Fibroblast of the aortic adventitia (primary cell): ENCODE measurements around the gene MAD1L1. TPM values are rescaled to one million over a fixed set of nuclear protein-coding genes. Genes with fewer than 3 reads are reported as not detected.

Source experiments
- DNase-seq: peaks from one replicate; pipeline ENCODE4 v3.0.0-alpha.2; 2010; ENCODE audit warnings: low read depth
- H3K4me3 ChIP-seq: 2 replicates; pipeline ENCODE4 v1.5.1; 2011; ENCODE audit warnings: low read depth, mild to moderate bottlenecking, control low read depth, low read length, moderate library complexity
- total RNA-seq: library from RNA; depleted of rRNA; stranded (reverse); fragments of >200 nt; gene quantifications from 2 replicates; pipeline ENCODE4 v1.2.3, GENCODE V29; 2012; ENCODE audit warnings: low replicate concordance
- TF ChIP-seq, protein P1 (sequence below): IDR thresholded peaks from 2 replicates; pipeline ENCODE4 v1.5.1; 2011; ENCODE audit warnings: mild to moderate bottlenecking, low read length, control low read depth, inconsistent platforms; ENCODE audit not compliant: insufficient read depth

MAD1L1 gene
- total RNA-seq, 1 donor: 22.9 TPM

DNA sequence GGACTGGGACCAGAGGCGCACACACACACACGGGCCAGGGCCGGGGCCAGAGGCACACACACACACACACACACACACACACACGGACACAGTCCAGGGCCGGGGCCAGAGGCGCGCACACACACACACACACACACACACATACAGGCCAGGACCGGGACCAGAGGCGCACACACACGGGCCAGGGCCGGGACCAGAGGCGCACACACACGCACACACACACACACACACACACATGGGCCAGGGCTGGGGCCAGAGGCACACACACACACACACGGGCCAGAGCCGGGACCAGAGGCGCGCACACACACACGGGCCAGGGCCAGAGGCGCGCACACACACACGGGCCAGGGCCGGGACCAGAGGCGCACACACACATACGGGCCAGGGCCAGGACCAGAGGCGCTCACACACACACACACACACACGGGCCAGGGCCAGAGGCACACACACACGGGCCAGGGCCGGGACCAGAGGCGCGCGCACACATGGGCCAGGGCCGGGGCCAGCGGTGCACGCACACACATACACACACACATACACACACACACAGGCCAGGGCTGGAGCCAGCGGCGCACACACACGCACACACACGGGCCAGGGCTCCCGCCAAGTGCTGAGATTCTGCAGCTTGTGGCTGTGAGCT lies 293.8 kb downstream of the MAD1L1 start:
- TF ChIP-seq, protein P1, sequence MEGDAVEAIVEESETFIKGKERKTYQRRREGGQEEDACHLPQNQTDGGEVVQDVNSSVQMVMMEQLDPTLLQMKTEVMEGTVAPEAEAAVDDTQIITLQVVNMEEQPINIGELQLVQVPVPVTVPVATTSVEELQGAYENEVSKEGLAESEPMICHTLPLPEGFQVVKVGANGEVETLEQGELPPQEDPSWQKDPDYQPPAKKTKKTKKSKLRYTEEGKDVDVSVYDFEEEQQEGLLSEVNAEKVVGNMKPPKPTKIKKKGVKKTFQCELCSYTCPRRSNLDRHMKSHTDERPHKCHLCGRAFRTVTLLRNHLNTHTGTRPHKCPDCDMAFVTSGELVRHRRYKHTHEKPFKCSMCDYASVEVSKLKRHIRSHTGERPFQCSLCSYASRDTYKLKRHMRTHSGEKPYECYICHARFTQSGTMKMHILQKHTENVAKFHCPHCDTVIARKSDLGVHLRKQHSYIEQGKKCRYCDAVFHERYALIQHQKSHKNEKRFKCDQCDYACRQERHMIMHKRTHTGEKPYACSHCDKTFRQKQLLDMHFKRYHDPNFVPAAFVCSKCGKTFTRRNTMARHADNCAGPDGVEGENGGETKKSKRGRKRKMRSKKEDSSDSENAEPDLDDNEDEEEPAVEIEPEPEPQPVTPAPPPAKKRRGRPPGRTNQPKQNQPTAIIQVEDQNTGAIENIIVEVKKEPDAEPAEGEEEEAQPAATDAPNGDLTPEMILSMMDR: no peak
- no peak for DNase-seq
- H3K4me3 ChIP-seq: no peak overlapping the region

DNA sequence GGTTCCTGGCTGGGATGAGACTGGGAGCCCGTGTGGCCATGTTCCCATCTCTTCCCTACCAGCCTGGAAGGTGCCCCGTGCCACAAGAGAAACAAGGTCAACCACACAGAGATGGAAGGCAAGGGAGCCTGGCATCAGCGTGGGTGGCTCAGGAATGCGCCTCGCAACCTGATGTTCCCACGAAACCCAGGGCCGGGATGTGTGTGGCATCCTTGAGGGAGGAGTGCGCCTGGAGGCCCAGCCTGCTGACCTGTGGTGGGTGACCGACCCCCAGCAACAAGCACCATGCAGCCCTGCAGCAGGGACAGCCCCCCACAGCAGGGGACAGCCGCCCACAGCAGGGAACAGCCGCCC lies 295.5 kb downstream of the MAD1L1 start:
- no peak overlapping the region for H3K4me3 ChIP-seq
- TF ChIP-seq, protein P1: no peak
- no peak for DNase-seq

DNA sequence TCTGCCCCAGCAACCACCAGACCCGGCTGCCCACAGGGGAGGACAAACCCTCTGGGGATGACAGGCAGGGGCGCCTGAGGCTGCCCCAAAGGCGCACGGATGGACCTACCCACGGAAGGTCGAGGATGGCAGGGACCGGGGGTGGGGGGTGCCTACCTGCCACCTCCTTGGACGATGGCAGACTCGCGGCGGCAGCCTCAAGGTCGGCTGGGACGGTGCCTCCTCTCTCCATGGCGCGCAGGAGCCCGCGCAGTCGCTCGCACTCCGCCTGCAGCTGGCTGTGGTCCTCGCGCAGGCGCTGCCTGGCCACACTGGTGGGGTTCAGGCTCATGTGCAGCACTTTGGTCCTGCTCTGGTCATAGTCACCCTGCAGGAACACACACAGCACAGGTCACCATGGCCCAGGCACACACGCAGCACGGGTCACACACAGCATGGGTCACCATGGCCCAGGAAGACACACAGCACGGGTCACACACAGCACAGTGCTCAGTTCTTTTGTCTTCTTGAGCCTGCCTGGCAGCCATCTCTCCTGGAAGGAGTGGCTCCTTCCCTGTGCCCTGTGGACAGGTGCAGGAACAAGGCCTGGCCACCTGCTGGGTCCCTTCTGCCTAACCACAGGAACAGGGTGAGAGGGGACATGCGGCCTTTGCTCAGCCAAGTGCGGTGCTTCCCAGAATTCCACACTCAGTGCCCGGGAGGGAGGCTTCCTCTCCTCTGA lies 296.1 kb downstream of the MAD1L1 start:
- no peak overlapping the region for H3K4me3 ChIP-seq
- TF ChIP-seq, protein P1: no peak
- DNase-seq: no peak

DNA sequence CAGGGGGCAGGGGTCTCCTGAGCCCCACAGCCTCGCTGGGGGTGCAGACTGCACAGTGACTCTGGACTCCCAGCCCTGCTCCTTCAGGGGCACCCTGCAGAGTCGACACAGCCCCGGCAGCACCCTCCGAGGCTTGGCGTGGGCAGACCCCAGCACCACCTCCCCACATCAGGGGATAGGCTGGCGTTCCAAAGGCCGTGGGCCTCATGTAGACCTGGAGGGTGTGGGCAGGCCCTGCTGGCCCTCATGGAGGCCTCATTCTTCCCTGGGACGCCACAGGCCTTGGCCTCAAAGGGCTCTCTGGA lies 296.8 kb downstream of the MAD1L1 start:
- TF ChIP-seq, protein P1: no peak
- DNase-seq: no peak
- no peak overlapping the region for H3K4me3 ChIP-seq

DNA sequence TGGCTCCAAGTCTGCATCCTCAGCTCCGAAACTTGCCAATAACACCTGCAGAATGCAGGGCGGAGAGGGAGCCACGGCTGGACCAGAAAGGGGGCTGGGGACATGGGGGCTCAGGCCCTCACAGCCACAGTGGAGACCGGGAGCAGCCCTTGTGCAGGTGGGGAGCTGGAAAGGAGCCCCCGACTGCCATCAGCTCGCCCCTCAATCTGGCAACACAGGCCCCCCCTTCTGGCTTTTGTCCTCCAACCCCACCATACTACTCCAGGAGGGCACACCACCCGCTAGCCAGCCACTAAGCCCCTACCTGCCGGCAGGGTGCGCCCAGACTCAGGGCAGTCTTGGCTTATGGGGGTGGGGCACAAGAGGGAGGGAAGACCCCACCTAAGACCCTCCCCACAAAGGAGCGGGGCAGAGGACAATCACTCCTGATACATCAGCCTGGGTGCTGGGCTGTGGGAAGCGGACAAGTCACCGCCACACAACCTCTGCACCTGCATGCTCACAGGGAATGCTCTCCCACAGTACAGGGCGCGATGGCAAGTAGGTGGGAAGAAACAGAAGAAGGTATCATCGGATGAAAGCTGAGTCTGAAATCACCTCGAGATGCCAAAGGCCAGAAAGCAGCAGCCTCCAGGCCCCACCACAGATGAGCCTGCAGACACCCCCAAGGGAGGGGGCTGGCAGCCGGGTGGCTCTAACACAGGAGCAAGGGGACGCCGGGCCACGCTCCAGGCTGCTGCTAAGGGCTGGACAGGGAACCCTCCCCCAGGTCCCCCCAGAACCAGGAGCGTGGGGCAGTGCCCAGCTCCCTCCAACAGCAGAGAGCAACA lies 297.4 kb downstream of the MAD1L1 start:
- TF ChIP-seq, protein P1: no peak
- no peak for DNase-seq
- H3K4me3 ChIP-seq: no peak overlapping the region

DNA sequence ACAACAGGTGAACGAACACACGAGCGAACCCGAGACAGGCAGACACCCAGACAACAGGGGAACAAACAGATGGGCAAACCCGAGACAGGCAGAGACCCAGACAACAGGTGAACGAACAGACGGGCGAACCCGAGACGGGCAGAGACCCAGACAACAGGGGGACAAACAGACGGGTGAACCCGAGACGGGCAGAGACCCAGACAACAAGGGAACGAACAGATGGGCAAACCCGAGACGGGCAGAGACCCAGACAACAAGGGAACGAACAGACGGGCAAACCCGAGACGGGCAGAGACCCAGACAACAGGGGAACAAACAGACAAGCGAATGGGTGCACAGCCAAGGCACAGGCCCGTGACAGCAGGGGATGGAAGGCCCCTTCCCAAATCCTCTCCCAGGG lies 298.0 kb downstream of the MAD1L1 start:
- no peak overlapping the region for H3K4me3 ChIP-seq
- TF ChIP-seq, protein P1: no peak
- no peak for DNase-seq
